Measurements from ENCODE around the gene NIPA2.

NIPA2 gene

GRCh38 chr15:22810853-22811338 is 27.6 kb upstream of the NIPA2 start:
- in situ Hi-C loops (cut with MboI; ENCODE audit: low sequenced_read_pairs), result no loop called here
- peaks cover 14% of the 10 kb centered on the region for H3K36me3 ChIP-seq (replicated peaks)
- H3K4me1 ChIP-seq, result no peaks in the 10 kb centered on the region
- no peaks in the 10 kb centered on the region for H3K27me3 ChIP-seq (ENCODE audit: low read depth)
- H3K9me3 ChIP-seq, result no peaks in the 10 kb centered on the region
- no peak overlapping the region for H3K4me3 ChIP-seq
- DNase-seq (ENCODE audit: low spot score in 2 of 2), result no peak

GRCh38 chr15:22811640-22812039 is 26.8 kb upstream of the NIPA2 start:
- Histone ChIP-seq H3K36me3 (replicated peaks) (peaks cover 14% of the 10 kb centered on the region), H3K4me3 (no peak overlapping the region), H3K9me3 (no peaks in the 10 kb centered on the region), H3K27me3 (ENCODE audit: low read depth) (no peaks in the 10 kb centered on the region), H3K4me1 (no peaks in the 10 kb centered on the region)
- DNase-seq (ENCODE audit: low spot score in 2 of 2), result no peak
- in situ Hi-C loops (cut with MboI; ENCODE audit: low sequenced_read_pairs), result no loop called here

- Histone ChIP-seq H3K4me3 (no peak overlapping the region), H3K4me1 (no peaks in the 10 kb centered on the region), H3K36me3 (replicated peaks) (peaks cover 14% of the 10 kb centered on the region), H3K9me3 (no peaks in the 10 kb centered on the region), H3K27me3 (ENCODE audit: low read depth) (no peaks in the 10 kb centered on the region)
- no peak for DNase-seq (ENCODE audit: low spot score in 2 of 2)
- in situ Hi-C loops (cut with MboI; ENCODE audit: low sequenced_read_pairs), result no loop called here
These were observed 24.6 kb upstream of the NIPA2 start for GRCh38 chr15:22813844-22814243.

- Histone ChIP-seq H3K36me3 (replicated peaks) (peaks cover 22% of the 10 kb centered on the region), H3K27me3 (ENCODE audit: low read depth) (no peaks in the 10 kb centered on the region), H3K4me3 (no peak overlapping the region), H3K9me3 (no peaks in the 10 kb centered on the region), H3K4me1 (no peaks in the 10 kb centered on the region)
- in situ Hi-C loops (cut with MboI; ENCODE audit: low sequenced_read_pairs), result no loop called here
- no peak for DNase-seq (ENCODE audit: low spot score in 2 of 2)
These were observed 22.7 kb upstream of the NIPA2 start for GRCh38 chr15:22815766-22816165.

- no peaks in the 10 kb centered on the region for H3K9me3 ChIP-seq
- peaks cover 29% of the 10 kb centered on the region for H3K36me3 ChIP-seq (replicated peaks)
- H3K27me3 ChIP-seq (ENCODE audit: low read depth), result no peaks in the 10 kb centered on the region
- H3K4me1 ChIP-seq, result no peaks in the 10 kb centered on the region
- DNase-seq (ENCODE audit: low spot score in 2 of 2), result no peak
- H3K4me3 ChIP-seq, result no peak overlapping the region
- in situ Hi-C loops (cut with MboI; ENCODE audit: low sequenced_read_pairs), result no loop called here
These were observed 18.8 kb upstream of the NIPA2 start for GRCh38 chr15:22819651-22820050.

GRCh38 chr15:22823495-22824128 is 14.9 kb upstream of the NIPA2 start:
- H3K4me3 ChIP-seq, result no peak overlapping the region
- no peaks in the 10 kb centered on the region for H3K27me3 ChIP-seq (ENCODE audit: low read depth)
- no peak for DNase-seq (ENCODE audit: low spot score in 2 of 2)
- H3K9me3 ChIP-seq, result no peaks in the 10 kb centered on the region
- H3K4me1 ChIP-seq, result no peaks in the 10 kb centered on the region
- in situ Hi-C loops (cut with MboI; ENCODE audit: low sequenced_read_pairs), result no loop called here
- H3K36me3 ChIP-seq (replicated peaks), result peaks cover 48% of the 10 kb centered on the region

GRCh38 chr15:22827125-22827524 is 11.3 kb upstream of the NIPA2 start:
- H3K27me3 ChIP-seq (ENCODE audit: low read depth), result no peaks in the 10 kb centered on the region
- no peaks in the 10 kb centered on the region for H3K4me1 ChIP-seq
- DNase-seq (ENCODE audit: low spot score in 2 of 2), result no peak
- peaks cover 29% of the 10 kb centered on the region for H3K36me3 ChIP-seq (replicated peaks)
- no peak overlapping the region for H3K4me3 ChIP-seq
- H3K9me3 ChIP-seq, result no peaks in the 10 kb centered on the region
- in situ Hi-C loops (cut with MboI; ENCODE audit: low sequenced_read_pairs), result no loop called here

GRCh38 chr15:22831473-22831872 is 7.0 kb upstream of the NIPA2 start:
- H3K9me3 ChIP-seq, result no peaks in the 10 kb centered on the region
- H3K36me3 ChIP-seq (replicated peaks), result peaks cover 5% of the 10 kb centered on the region
- no peak for DNase-seq (ENCODE audit: low spot score in 2 of 2)
- H3K27me3 ChIP-seq (ENCODE audit: low read depth), result no peaks in the 10 kb centered on the region
- peaks cover 2% of the 10 kb centered on the region; the same call in 1 of the 2 replicates for H3K4me1 ChIP-seq
- H3K4me3 ChIP-seq, result no peak overlapping the region
- in situ Hi-C loops (cut with MboI; ENCODE audit: low sequenced_read_pairs), result no loop called here

- no peaks in the 10 kb centered on the region for H3K27me3 ChIP-seq (ENCODE audit: low read depth)
- H3K9me3 ChIP-seq, result no peaks in the 10 kb centered on the region
- H3K4me1 ChIP-seq, result peaks cover 5% of the 10 kb centered on the region; the same call in 1 of the 2 replicates
- no peak for DNase-seq (ENCODE audit: low spot score in 2 of 2)
- in situ Hi-C loops (cut with MboI; ENCODE audit: low sequenced_read_pairs), result no loop called here
- peaks cover 27% of the 10 kb centered on the region for H3K36me3 ChIP-seq (replicated peaks)
- H3K4me3 ChIP-seq, result peak overlapping the region; percentile 81
These were observed 705 bp downstream of the NIPA2 start for GRCh38 chr15:22839046-22839695.

GRCh38 chr15:22844421-22845288 is 6.2 kb downstream of the NIPA2 start:
- H3K36me3 ChIP-seq (replicated peaks), result peaks cover 45% of the 10 kb centered on the region
- in situ Hi-C loops (cut with MboI; ENCODE audit: low sequenced_read_pairs), result no loop called here

GRCh38 chr15:22845289-22845900 is 6.9 kb downstream of the NIPA2 start:
- in situ Hi-C loops (cut with MboI; ENCODE audit: low sequenced_read_pairs), result no loop called here
- peaks cover 13% of the 10 kb centered on the region; the same call in 1 of the 2 replicates for H3K4me1 ChIP-seq
- H3K9me3 ChIP-seq, result no peaks in the 10 kb centered on the region
- peaks cover 44% of the 10 kb centered on the region for H3K36me3 ChIP-seq (replicated peaks)
- H3K27me3 ChIP-seq (ENCODE audit: low read depth), result no peaks in the 10 kb centered on the region
- no peak overlapping the region for H3K4me3 ChIP-seq
- peak in 1 of 2 experiments; percentile 30 for DNase-seq (ENCODE audit: low spot score in 2 of 2)

More at GRCh38 chr15:22844421-22845288, 6.2 kb downstream of the NIPA2 start:
- peaks cover 13% of the 10 kb centered on the region; the same call in 1 of the 2 replicates for H3K4me1 ChIP-seq
- H3K9me3 ChIP-seq, result no peaks in the 10 kb centered on the region
- no peaks in the 10 kb centered on the region for H3K27me3 ChIP-seq (ENCODE audit: low read depth)
- no peak for DNase-seq (ENCODE audit: low spot score in 2 of 2)
- no peak overlapping the region for H3K4me3 ChIP-seq

GRCh38 chr15:22846073-22846472 is 7.6 kb downstream of the NIPA2 start:
- Histone ChIP-seq H3K4me3 (no peak overlapping the region), H3K9me3 (no peaks in the 10 kb centered on the region), H3K36me3 (replicated peaks) (peaks cover 41% of the 10 kb centered on the region), H3K4me1 (peaks cover 10% of the 10 kb centered on the region; the same call in 1 of the 2 replicates), H3K27me3 (ENCODE audit: low read depth) (no peaks in the 10 kb centered on the region)
- DNase-seq (ENCODE audit: low spot score in 2 of 2), result no peak
- in situ Hi-C loops (cut with MboI; ENCODE audit: low sequenced_read_pairs), result no loop called here

GRCh38 chr15:22850055-22850454 is 11.6 kb downstream of the NIPA2 start:
- Histone ChIP-seq H3K36me3 (replicated peaks) (peaks cover 45% of the 10 kb centered on the region), H3K9me3 (no peaks in the 10 kb centered on the region)
- in situ Hi-C loops (cut with MboI; ENCODE audit: low sequenced_read_pairs), result no loop called here

More at GRCh38 chr15:22850055-22850454, 11.6 kb downstream of the NIPA2 start:
- H3K27me3 ChIP-seq (ENCODE audit: low read depth), result no peaks in the 10 kb centered on the region
- DNase-seq (ENCODE audit: low spot score in 2 of 2), result no peak
- H3K4me1 ChIP-seq, result peaks cover 3% of the 10 kb centered on the region; the same call in 1 of the 2 replicates
- H3K4me3 ChIP-seq, result no peak overlapping the region
